PC-9 (cell line): ENCODE data around the gene NPTXR. TPM values are rescaled to one million over a fixed set of nuclear protein-coding genes. Genes with fewer than 3 reads are reported as not detected.
A peak's percentile ranks its signal among the peaks of the same experiment; 100 is the strongest.

Experiments used
- BruUV-seq: library from RNA; stranded (reverse); fragments of 400-500 nt; replicated peaks from 2 replicates; lab custom pipeline; 2021; lab: Mats Ljungman, UMichigan
- CTCF ChIA-PET: fragments of 300-600 bp; sonication (Branson Sonifier 250); formaldehyde crosslinking; loops from one replicate; lab custom pipeline; 2022; ENCODE audit warnings: antibody characterized with exemption; lab: Charles Lee
- POLR2A ChIA-PET: fragments of 300-600 bp; sonication (Branson Sonifier 250); formaldehyde crosslinking; loops from one replicate; lab custom pipeline; 2022; ENCODE audit warnings: antibody characterized with exemption; ENCODE audit not compliant: unreplicated experiment; lab: Charles Lee
- DNase-seq, 2 experiments: peaks; one replicate each; pipeline versions ENCODE4 v3.0.0 to v3.0.0-alpha.2; 2015 to 2022; ENCODE audit warnings: mixed read lengths in 1 of 2
- H2AFZ ChIP-seq: fragments of 200-600 bp; sonication (generic); 2 replicates; pipeline ENCODE4 v1.8.1; 2017; ENCODE audit warnings: antibody characterized with exemption
- H3F3A ChIP-seq: fragments of 200-600 bp; sonication (generic); 2 replicates; pipeline ENCODE4 v1.8.1; 2017; ENCODE audit warnings: antibody characterized with exemption, mild to moderate bottlenecking, low read depth; ENCODE audit not compliant: insufficient read depth
- H3K27ac ChIP-seq: fragments of 200-600 bp; sonication (generic); 2 replicates; pipeline ENCODE4 v1.6.1; 2016; ENCODE audit warnings: mixed run types
- H3K27me3 ChIP-seq: fragments of 200-600 bp; sonication (generic); 2 replicates; pipeline ENCODE4 v1.6.1; 2016; ENCODE audit warnings: low read depth, mixed run types; ENCODE audit not compliant: insufficient read depth
- H3K36me3 ChIP-seq: fragments of 200-600 bp; sonication (generic); 2 replicates; pipeline ENCODE4 v1.6.1; 2016; ENCODE audit warnings: low read depth, mixed run types
- H3K4me1 ChIP-seq: fragments of 200-600 bp; sonication (generic); replicated peaks from 2 replicates; pipeline ENCODE4 v1.6.1; 2016; ENCODE audit warnings: mixed run types; ENCODE audit not compliant: insufficient read depth
- H3K4me2 ChIP-seq: fragments of 200-600 bp; sonication (generic); 2 replicates; pipeline ENCODE4 v1.6.1; 2017; ENCODE audit warnings: mixed run types
- H3K4me3 ChIP-seq: fragments of 200-600 bp; sonication (generic); 2 replicates; pipeline ENCODE4 v1.6.1; 2016; ENCODE audit warnings: mixed run types
- H3K79me2 ChIP-seq: fragments of 200-600 bp; sonication (generic); 2 replicates; pipeline ENCODE4 v1.6.1; 2017; ENCODE audit warnings: low read depth, mixed run types
- H3K9me2 ChIP-seq: fragments of 200-600 bp; sonication (generic); 2 replicates; pipeline ENCODE4 v1.8.1; 2017; ENCODE audit warnings: mild to moderate bottlenecking; ENCODE audit not compliant: insufficient read depth
- H3K9me3 ChIP-seq: fragments of 200-600 bp; sonication (generic); 2 replicates; pipeline ENCODE4 v1.8.1; 2016; ENCODE audit warnings: low read depth; ENCODE audit not compliant: insufficient read depth
- H4K20me1 ChIP-seq: fragments of 200-600 bp; sonication (generic); 2 replicates; pipeline ENCODE4 v1.8.1; 2017; ENCODE audit not compliant: insufficient read depth
- EZH2 ChIP-seq: fragments of 200-600 bp; sonication (generic); IDR thresholded peaks from 2 replicates; pipeline ENCODE4 v1.8.0; 2017; ENCODE audit warnings: antibody characterized with exemption, low read depth
- intact Hi-C: fragments of 100-400 bp; cut with micrococcal nuclease; formaldehyde crosslinking; loops from one replicate; pipeline ENCODE4 v1.10.0; 2022; ENCODE audit not compliant: unreplicated experiment
- total RNA-seq: library from RNA; stranded (reverse); gene quantifications from 2 replicates; pipeline ENCODE4 v1.2.3, GENCODE V29; 2021
- TF ChIP-seq, protein P1 (sequence below): fragments of 200-600 bp; sonication (generic); conservative IDR thresholded peaks from 2 replicates; pipeline ENCODE4 v1.6.1; 2017; ENCODE audit warnings: mixed run types, antibody characterized with exemption, mild to moderate bottlenecking, moderate library complexity

The NPTXR gene
- total RNA-seq, 1 experiment from 2014 or later, result 14.7 TPM

GRCh38 chr22:38802671-38803121 is 41.1 kb downstream of the NPTXR start:
- Histone ChIP-seq H3K4me2 (peak overlapping the region; percentile 63), H4K20me1 (no peaks in the 10 kb centered on the region), H3K36me3 (no peaks in the 10 kb centered on the region), H3K79me2 (no peaks in the 10 kb centered on the region), H3K9me3 (no peaks in the 10 kb centered on the region; the same call in 1 of the 2 replicates), H3K9me2 (no peaks in the 10 kb centered on the region), H3K4me3 (no peak overlapping the region; the same call in 1 of the 2 replicates), H3K4me1 (peaks cover 17% of the 10 kb centered on the region), H3K27me3 (no peaks in the 10 kb centered on the region), H3K27ac (peak overlapping the region; percentile 53), H2AFZ (peak overlapping the region; percentile 10; the same call in 1 of the 2 replicates), H3F3A (peaks cover 30% of the 10 kb centered on the region)
- ChIA-PET POLR2A (interaction anchor here (0.5 to 0.7 kb wide), 6 partner anchors 48 to 1466 kb away, joined by 3 to 9 read pairs (median 5); no protein-coding TSS in a partner anchor), CTCF (interaction anchor here (1.0 to 1.5 kb wide), 4 partner anchors 18 to 179 kb away, joined by 3 to 13 read pairs (median 6); partner anchors contain the start of gene APOBEC3B)
- BruUV-seq, result no TSS peak
- peak; percentile 87 to 99 for DNase-seq
- TF ChIP-seq, protein P1, sequence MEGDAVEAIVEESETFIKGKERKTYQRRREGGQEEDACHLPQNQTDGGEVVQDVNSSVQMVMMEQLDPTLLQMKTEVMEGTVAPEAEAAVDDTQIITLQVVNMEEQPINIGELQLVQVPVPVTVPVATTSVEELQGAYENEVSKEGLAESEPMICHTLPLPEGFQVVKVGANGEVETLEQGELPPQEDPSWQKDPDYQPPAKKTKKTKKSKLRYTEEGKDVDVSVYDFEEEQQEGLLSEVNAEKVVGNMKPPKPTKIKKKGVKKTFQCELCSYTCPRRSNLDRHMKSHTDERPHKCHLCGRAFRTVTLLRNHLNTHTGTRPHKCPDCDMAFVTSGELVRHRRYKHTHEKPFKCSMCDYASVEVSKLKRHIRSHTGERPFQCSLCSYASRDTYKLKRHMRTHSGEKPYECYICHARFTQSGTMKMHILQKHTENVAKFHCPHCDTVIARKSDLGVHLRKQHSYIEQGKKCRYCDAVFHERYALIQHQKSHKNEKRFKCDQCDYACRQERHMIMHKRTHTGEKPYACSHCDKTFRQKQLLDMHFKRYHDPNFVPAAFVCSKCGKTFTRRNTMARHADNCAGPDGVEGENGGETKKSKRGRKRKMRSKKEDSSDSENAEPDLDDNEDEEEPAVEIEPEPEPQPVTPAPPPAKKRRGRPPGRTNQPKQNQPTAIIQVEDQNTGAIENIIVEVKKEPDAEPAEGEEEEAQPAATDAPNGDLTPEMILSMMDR, result no peak
- TF ChIP-seq EZH2, result no peak
- intact Hi-C loops, result loop anchor here (2.0 kb wide), 1 partner anchor 48 kb away; the partner anchor contains the start of gene SUN2

DNA sequence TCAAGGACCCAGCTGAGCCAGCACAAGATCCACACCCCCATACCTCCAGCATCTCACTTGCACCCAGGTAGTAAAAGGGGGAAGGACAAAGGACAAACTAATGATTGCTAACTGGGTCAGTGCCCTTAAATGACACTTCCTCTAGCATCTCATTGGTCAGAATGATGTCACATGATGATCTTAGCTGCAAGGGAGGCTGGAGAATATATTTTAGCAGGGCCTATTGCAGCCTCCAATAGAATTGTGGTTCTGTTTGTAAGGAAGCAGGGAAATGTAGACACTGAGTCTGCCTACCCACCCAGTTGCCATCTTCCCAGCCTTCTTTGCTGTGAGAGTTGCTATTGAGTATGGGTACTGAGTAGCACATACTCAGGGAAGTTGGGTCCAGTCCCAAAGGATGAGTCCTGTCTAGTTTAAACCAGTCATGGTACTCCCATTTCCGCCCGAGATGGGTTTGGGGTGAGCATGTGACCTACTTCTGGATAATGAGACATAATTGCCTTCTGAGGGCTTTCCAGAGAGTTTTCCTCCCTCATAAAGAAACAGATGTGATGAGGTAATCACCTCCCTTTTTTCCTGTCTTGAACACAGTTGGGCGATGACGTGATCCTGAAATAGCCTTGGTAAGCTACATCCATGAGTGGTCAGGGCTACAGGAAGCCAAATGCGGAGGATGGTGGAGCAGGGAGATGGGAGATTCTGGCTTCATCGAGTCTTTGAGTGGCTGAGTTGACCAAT is 44.4 kb downstream of the NPTXR start:
- no peaks in the 10 kb centered on the region for H4K20me1 ChIP-seq
- H3K27ac ChIP-seq, result no peak overlapping the region
- peaks cover 21% of the 10 kb centered on the region for H3K4me1 ChIP-seq
- no peak overlapping the region for H2AFZ ChIP-seq
- no TSS peak for BruUV-seq
- H3K9me2 ChIP-seq, result no peaks in the 10 kb centered on the region
- ChIA-PET CTCF (no interaction called here), POLR2A (no interaction called here)
- H3K4me3 ChIP-seq, result no peak overlapping the region
- H3F3A ChIP-seq, result peaks cover 28% of the 10 kb centered on the region
- no peaks in the 10 kb centered on the region for H3K27me3 ChIP-seq
- DNase-seq, result peak in 1 of 2 experiments; percentile 31
- TF ChIP-seq, protein P1, result no peak
- TF ChIP-seq EZH2, result no peak
- H3K36me3 ChIP-seq, result no peaks in the 10 kb centered on the region
- H3K9me3 ChIP-seq, result no peaks in the 10 kb centered on the region
- H3K4me2 ChIP-seq, result no peak overlapping the region
- no peaks in the 10 kb centered on the region for H3K79me2 ChIP-seq
- intact Hi-C loops, result no loop called here

GRCh38 chr22:38798496-38798895 is 45.3 kb downstream of the NPTXR start:
- no TSS peak for BruUV-seq
- H3K36me3 ChIP-seq, result no peaks in the 10 kb centered on the region

More at GRCh38 chr22:38798496-38798895, 45.3 kb downstream of the NPTXR start:
- intact Hi-C loops, result no loop called here
- Histone ChIP-seq H3K9me3 (no peaks in the 10 kb centered on the region), H3K4me1 (peaks cover 22% of the 10 kb centered on the region), H3F3A (peaks cover 20% of the 10 kb centered on the region), H4K20me1 (no peaks in the 10 kb centered on the region), H3K4me3 (no peak overlapping the region), H3K27ac (no peak overlapping the region), H2AFZ (no peak overlapping the region), H3K27me3 (no peaks in the 10 kb centered on the region), H3K4me2 (no peak overlapping the region), H3K79me2 (peaks cover 1% of the 10 kb centered on the region), H3K9me2 (no peaks in the 10 kb centered on the region)
- no peak for DNase-seq
- no peak for TF ChIP-seq EZH2
- TF ChIP-seq, protein P1, result no peak
- ChIA-PET POLR2A (no interaction called here), CTCF (no interaction called here)
